ENCODE measurements around the gene PAN2.
"Not testable (repeated sequence)": the region's sequence is repeated elsewhere in the genome, so short reads cannot be mapped to it uniquely, and the experiment has no call there.

Gene PAN2

GRCh38 chr12:56330936-56331490 is 2.8 kb downstream of the PAN2 start:
- TF ChIP-seq CTCF (conservative IDR thresholded peaks at IDR 0.05): no peak

GRCh38 chr12:56326533-56326932 is 7.3 kb downstream of the PAN2 start:
- no peak overlapping the region for H3K27ac ChIP-seq

More at GRCh38 chr12:56330936-56331490, 2.8 kb downstream of the PAN2 start:
- H3K27ac ChIP-seq: no peak overlapping the region

GRCh38 chr12:56326126-56326525 is 7.7 kb downstream of the PAN2 start:
- TF ChIP-seq CTCF (conservative IDR thresholded peaks at IDR 0.05): no peak
- H3K27ac ChIP-seq: no peak overlapping the region

More at GRCh38 chr12:56326533-56326932, 7.3 kb downstream of the PAN2 start:
- TF ChIP-seq CTCF (conservative IDR thresholded peaks at IDR 0.05): no peak

GRCh38 chr12:56324206-56324605 is 9.6 kb downstream of the PAN2 start:
- TF ChIP-seq CTCF (conservative IDR thresholded peaks at IDR 0.05): no peak
- no peak overlapping the region for H3K27ac ChIP-seq

- not testable (repeated sequence) for H3K27ac ChIP-seq
Observed at GRCh38 chr12:56321610-56322009, 12.2 kb downstream of the PAN2 start.

- no peak for TF ChIP-seq CTCF (conservative IDR thresholded peaks at IDR 0.05)
- no peak overlapping the region for H3K27ac ChIP-seq
Observed at GRCh38 chr12:56321027-56321426, 12.8 kb downstream of the PAN2 start.

- TF ChIP-seq CTCF (conservative IDR thresholded peaks at IDR 0.05): 0 out of 2 replicates have a peak, but pooled peaks have one; percentile 13
- H3K27ac ChIP-seq: no peak overlapping the region
Observed at GRCh38 chr12:56317675-56318074, 16.1 kb downstream of the PAN2 start.

- TF ChIP-seq CTCF (conservative IDR thresholded peaks at IDR 0.05): peak; percentile 40
- H3K27ac ChIP-seq: peak within 1 kb of the TSS; percentile 99
Observed at GRCh38 chr12:56315622-56316473, 18.0 kb downstream of the PAN2 start, which contains the start of gene CNPY2. Gene CNPY2, minus strand, starts transcription at chr12:56315988. Its CDS starts 771 bp downstream, at chr12:56315217.

Data from VCaP (cell line).